ENCODE data around the gene C2orf42.

- TF ChIP-seq L3MBTL2 (conservative IDR thresholded peaks at IDR 0.05) = no peak
- no peak for TF ChIP-seq SUZ12 (IDR thresholded peaks at IDR 0.05)
- TF ChIP-seq FOXK2 (IDR thresholded peaks at IDR 0.05) = no peak
- no peak for TF ChIP-seq LEF1 (IDR thresholded peaks at IDR 0.05; ENCODE audit: borderline replicate concordance)
Measured at GRCh38 chr2:70118798-70119454, 71.9 kb downstream of the C2orf42 start.

All from HEK293T (cell line).